ENCODE data around the gene EEFSEC. TPM values are rescaled to one million over a fixed set of nuclear protein-coding genes. Genes with fewer than 3 reads are reported as not detected.

Gene EEFSEC
- total RNA-seq, 2 donors from 2014 or later, result 10.5 to 12.8 TPM

DNA sequence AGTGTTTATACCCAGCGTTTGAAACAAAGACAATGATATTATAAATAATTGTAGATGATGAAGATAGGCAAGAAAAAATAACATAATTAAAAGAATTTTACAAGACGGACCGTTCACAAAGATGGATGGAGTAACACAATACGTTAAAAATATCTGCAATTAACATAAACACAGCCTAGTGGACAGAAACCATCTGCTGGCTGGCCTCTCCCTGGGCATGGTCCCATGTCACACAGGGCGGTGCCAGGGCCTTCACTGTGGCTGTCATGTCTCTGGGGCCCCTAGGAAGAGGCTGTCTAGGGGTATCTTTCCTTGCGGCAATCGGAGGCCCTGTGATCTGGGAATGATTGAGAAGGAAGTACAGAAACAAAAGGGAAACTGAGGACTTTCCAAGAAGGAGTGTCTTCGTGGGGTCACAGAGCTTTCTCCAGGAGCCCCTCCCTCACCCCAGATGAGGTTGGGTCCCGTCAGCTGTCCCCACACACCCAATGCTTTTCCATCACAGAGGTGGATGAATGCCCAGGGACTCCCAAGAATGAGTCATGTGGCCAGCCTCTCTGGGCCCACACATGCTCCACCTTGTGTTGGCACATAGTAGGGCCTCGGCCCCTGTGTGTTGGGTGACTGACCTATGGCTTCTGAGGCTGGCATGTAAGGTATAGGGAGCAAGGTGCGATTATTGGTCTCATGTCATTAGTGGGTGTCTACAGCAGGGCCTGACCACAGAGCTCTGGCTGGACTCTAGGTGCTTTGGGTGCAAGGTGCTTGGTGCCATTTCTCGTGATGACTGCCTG is 226.3 kb downstream of the EEFSEC start:
- Mint-ChIP-seq H3K36me3 (ENCODE audit: low read depth) (no peaks in the 10 kb centered on the region), H3K4me1 (no peaks in the 10 kb centered on the region), H3K27ac (no peak overlapping the region), H3K4me3 (no peak overlapping the region), H3K9me3 (no peaks in the 10 kb centered on the region), H3K27me3 (no peaks in the 10 kb centered on the region)
- no peak for ATAC-seq (replicated peaks)

DNA sequence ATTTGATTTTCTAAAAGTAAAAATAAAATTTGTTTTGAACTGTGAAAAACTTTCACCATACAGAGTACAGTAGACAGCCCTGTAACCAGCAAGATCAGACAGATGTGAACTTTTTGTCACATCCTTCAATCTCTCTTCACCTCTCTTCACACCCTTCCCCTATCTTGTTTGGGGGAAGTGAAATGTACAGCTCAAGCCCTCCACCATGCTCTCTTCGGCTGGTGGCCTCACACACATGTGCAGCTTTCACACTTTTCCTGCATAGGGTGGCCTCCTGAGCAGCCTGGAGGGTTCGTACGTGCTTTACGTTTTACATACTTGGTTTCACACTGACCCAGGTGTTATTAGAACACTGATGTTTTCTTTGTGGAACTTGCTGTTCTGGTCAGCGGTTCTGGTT is 227.0 kb downstream of the EEFSEC start:
- H3K27ac Mint-ChIP-seq, result no peak overlapping the region
- H3K4me3 Mint-ChIP-seq, result no peak overlapping the region
- no peaks in the 10 kb centered on the region for H3K4me1 Mint-ChIP-seq
- H3K9me3 Mint-ChIP-seq, result no peaks in the 10 kb centered on the region
- no peaks in the 10 kb centered on the region for H3K27me3 Mint-ChIP-seq
- H3K36me3 Mint-ChIP-seq (ENCODE audit: low read depth), result no peaks in the 10 kb centered on the region
- no peak for ATAC-seq (replicated peaks)

DNA sequence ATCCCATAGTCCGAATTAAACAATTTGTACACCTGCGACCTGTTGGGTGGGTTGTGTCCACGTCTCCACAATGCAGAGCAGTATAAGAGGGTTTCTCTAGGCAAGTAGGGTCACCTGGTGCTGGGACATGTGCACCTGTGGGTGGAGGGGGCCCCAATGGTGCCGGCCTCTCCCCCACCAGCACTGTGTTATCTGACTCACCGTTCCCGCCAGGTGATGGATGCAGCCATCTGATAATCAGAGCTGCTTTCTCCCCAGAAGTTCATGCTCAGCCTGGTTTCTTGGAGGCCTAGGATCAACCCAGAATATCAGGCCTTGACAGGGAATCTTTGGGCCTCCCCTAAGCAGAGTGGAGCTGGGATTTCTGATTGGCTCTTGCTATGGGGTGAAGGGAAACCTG is 227.4 kb downstream of the EEFSEC start:
- no peak overlapping the region for H3K27ac Mint-ChIP-seq
- H3K9me3 Mint-ChIP-seq, result no peaks in the 10 kb centered on the region
- no peak overlapping the region for H3K4me3 Mint-ChIP-seq
- ATAC-seq (replicated peaks), result no peak
- H3K4me1 Mint-ChIP-seq, result no peaks in the 10 kb centered on the region
- H3K36me3 Mint-ChIP-seq (ENCODE audit: low read depth), result no peaks in the 10 kb centered on the region
- H3K27me3 Mint-ChIP-seq, result no peaks in the 10 kb centered on the region

DNA sequence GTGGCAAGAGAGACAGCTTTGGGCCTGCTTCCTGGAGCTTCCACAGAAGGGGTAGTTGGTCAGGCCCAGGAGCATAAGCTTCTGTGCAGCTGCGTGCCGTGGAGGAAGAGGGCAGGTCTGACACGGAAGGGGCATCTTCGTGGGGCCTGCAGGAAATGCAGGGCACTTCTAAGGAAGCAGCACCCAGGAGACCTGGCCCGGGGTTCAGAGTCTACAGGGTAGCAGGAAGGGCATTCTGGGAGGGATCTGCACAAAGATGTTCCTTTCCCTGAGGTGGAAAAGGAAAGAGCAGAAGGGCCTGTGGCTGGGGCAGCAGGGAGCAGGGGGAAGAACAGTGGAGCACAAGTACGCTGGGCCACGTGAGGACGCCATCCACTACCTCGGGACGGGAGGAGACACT is 228.3 kb downstream of the EEFSEC start:
- Mint-ChIP-seq H3K4me3 (no peak overlapping the region), H3K27me3 (no peaks in the 10 kb centered on the region), H3K36me3 (ENCODE audit: low read depth) (no peaks in the 10 kb centered on the region), H3K27ac (no peak overlapping the region), H3K9me3 (no peaks in the 10 kb centered on the region), H3K4me1 (no peaks in the 10 kb centered on the region)
- ATAC-seq (replicated peaks), result no peak

DNA sequence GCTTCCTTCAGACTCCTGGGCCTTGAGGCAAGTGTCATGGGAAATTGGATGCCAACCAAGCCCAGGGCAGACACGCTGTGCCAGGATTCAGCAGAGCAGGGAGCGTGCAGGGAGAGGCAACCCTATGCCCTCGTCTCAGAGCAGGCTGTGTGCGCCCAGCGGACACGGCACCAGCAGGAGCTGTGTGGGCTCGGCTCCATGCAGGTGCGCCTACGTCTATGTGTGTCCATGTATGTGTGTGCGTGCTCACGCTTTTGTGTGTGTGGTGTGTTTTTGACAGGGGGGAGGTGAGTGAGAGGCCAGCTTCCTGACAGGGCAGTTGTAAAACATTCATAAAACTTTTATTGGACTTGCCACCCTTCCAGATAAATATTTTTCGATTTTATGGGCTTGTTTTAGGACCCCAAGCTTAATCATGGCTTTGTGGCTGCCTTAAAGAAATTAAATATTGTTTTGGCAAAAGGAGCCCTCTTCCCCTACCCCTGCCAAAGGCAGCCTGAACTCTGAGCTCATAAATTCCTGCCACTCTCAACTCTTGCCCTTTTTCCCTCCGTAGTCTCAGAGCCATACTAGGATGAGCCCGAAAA is 229.0 kb downstream of the EEFSEC start:
- Mint-ChIP-seq H3K27me3 (no peaks in the 10 kb centered on the region), H3K4me1 (no peaks in the 10 kb centered on the region), H3K27ac (no peak overlapping the region), H3K9me3 (no peaks in the 10 kb centered on the region), H3K4me3 (no peak overlapping the region), H3K36me3 (ENCODE audit: low read depth) (no peaks in the 10 kb centered on the region)
- ATAC-seq (replicated peaks), result no peak

DNA sequence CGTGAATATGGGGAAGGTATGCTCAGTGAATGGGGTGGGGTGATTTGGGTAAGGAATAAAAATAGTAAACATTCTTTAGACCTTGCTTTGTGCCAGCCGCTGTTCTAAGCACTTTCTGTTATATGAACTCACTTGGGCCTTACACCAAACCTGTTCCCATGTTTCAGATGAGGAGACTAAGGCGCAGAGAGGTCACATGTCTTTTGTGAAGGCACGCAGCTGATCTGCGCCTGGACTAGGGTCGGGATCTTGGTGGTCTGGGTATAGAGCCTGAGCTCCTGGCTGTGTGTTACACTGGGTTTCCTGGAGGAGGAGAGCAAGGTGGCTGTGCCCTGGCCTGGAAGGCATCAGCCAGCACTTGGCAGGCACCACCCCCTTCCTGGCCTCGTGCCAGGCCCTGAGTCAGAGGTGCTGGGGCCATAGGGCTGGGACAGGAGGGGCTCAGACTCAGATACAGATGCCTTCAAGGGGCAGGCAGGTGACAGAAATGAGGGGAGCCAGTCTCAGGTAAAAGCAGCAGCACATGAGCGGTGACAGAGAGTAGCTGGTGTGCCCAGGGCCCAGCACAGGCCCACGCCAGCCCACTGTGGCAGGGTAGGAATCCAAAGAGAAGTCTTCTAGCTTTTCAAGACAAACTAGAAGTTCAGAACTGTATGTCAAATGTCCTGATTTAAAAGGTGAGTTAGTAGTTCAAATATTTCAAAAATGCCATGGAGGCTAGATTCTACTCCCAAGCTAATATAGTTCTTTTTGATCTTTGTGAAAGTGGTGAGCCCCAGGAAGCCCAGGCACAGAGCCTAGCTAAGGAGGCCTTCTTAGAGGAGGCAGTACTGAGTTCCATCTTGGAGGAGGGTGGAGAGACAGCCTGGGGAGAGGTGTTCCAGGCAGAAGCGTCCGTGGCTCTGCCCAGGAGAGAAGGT is 230.3 kb downstream of the EEFSEC start:
- no peaks in the 10 kb centered on the region for H3K4me1 Mint-ChIP-seq
- H3K9me3 Mint-ChIP-seq, result no peaks in the 10 kb centered on the region
- H3K36me3 Mint-ChIP-seq (ENCODE audit: low read depth), result no peaks in the 10 kb centered on the region
- peak overlapping the region; percentile 32 for H3K27ac Mint-ChIP-seq
- H3K4me3 Mint-ChIP-seq, result no peak overlapping the region
- no peaks in the 10 kb centered on the region for H3K27me3 Mint-ChIP-seq
- ATAC-seq (replicated peaks), result no peak

DNA sequence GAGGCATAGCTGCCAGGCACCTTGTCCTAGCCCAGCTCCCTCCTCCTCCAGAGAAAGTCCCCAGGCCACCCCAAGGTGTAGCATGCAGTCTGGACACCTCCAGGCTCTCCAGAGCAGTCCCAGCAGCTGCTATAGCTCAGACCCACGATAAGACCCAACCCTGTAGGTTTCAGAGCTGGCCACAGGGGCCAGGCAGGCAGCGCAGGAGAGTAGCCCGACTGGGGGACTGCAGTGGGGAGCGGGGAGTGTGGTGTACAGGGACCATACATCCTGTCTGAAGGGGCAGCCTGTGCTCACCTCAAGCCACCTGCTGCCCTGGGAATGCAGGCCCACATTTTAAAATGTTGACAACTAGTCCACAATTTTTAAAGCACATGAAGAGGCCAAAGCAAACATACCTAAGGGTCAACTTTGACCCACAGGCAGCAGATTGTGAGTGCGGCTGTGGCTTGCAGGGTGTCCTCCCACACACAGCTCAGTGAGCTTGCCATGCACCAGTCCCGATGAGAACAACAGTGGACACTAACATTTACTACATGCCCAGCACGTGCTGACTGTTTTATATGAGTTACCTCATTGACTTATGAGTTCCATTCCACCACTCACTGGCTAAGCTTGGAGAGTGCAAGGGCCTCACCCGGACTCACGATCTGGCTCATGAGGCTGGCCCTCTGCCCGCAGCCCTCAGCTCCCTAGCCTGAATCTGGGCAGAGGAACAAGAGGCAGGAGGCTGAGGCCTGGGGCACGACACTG is 232.0 kb downstream of the EEFSEC start:
- Mint-ChIP-seq H3K27ac (no peak overlapping the region), H3K4me1 (no peaks in the 10 kb centered on the region), H3K4me3 (no peak overlapping the region), H3K9me3 (no peaks in the 10 kb centered on the region), H3K36me3 (ENCODE audit: low read depth) (no peaks in the 10 kb centered on the region), H3K27me3 (no peaks in the 10 kb centered on the region)
- no peak for ATAC-seq (replicated peaks)

DNA sequence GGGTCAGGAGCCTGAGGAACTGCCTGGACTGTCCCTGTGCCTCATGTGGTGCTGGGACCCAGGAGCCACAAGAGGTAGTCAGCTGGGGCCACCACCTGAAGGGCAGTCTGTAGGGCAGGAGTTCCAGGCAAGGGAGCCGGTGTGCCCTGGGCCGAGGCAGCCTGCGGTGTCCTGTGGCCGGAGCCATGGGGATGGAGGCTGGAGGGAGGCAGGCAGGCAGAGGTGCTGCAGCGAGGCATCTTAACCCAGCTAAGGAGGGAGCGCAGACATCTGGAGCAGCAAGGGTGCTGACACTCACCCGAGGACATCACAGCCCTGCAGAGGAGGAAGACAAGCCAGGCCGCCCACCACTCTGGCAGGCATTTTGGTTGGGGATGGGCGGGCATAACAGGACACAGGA is 235.7 kb downstream of the EEFSEC start:
- Mint-ChIP-seq H3K27ac (no peak overlapping the region), H3K27me3 (no peaks in the 10 kb centered on the region), H3K4me3 (no peak overlapping the region), H3K9me3 (no peaks in the 10 kb centered on the region), H3K4me1 (no peaks in the 10 kb centered on the region), H3K36me3 (ENCODE audit: low read depth) (no peaks in the 10 kb centered on the region)
- ATAC-seq (replicated peaks), result no peak

DNA sequence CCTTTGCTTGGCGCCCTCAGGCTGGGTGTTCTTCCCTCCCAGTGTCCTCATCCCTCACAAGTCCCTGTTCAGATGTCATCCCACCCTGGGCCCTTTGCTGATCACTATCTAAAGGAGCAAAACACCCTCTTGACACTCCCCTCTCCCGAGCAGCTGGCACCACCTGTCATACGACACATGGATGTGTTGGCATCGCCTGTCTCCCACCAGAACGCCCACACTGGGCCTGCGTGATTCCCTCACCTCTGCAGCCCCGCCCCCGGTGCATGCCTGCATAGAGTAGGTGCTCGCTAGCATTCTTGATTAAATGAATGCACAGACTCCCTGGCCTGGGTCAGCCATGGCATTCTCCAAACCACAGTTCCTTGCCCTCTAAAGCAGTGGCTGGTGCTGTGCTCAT is 237.6 kb downstream of the EEFSEC start:
- Mint-ChIP-seq H3K36me3 (ENCODE audit: low read depth) (no peaks in the 10 kb centered on the region), H3K9me3 (no peaks in the 10 kb centered on the region)
- ATAC-seq (replicated peaks), result no peak

DNA sequence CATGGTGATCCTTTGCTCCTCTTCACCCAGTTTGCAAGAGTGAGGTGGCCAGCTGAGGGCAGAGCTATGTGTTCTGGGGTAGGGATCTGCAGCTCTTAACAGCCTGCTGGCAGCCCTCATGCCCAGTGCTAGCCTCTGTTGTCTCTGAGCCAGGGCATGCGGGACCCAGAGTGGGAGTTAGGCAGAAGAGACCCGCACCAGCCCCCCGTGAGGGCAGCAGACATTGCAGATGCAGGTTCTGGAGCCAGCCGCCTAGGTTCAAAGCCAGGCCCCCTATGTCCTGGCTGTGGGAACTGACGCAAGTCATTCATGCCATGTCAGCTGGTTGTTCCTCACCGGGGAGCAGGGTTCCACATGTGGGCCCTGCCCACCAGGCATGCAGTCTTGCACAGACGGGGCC is 238.7 kb downstream of the EEFSEC start:
- Mint-ChIP-seq H3K27me3 (no peaks in the 10 kb centered on the region), H3K27ac (no peak overlapping the region), H3K36me3 (ENCODE audit: low read depth) (no peaks in the 10 kb centered on the region), H3K9me3 (no peaks in the 10 kb centered on the region), H3K4me3 (no peak overlapping the region), H3K4me1 (no peaks in the 10 kb centered on the region)
- ATAC-seq (replicated peaks), result no peak

More for the DNA sequence above, 237.6 kb downstream of the EEFSEC start:
- no peak overlapping the region for H3K4me3 Mint-ChIP-seq
- H3K27ac Mint-ChIP-seq, result no peak overlapping the region
- no peaks in the 10 kb centered on the region for H3K4me1 Mint-ChIP-seq
- no peaks in the 10 kb centered on the region for H3K27me3 Mint-ChIP-seq

DNA sequence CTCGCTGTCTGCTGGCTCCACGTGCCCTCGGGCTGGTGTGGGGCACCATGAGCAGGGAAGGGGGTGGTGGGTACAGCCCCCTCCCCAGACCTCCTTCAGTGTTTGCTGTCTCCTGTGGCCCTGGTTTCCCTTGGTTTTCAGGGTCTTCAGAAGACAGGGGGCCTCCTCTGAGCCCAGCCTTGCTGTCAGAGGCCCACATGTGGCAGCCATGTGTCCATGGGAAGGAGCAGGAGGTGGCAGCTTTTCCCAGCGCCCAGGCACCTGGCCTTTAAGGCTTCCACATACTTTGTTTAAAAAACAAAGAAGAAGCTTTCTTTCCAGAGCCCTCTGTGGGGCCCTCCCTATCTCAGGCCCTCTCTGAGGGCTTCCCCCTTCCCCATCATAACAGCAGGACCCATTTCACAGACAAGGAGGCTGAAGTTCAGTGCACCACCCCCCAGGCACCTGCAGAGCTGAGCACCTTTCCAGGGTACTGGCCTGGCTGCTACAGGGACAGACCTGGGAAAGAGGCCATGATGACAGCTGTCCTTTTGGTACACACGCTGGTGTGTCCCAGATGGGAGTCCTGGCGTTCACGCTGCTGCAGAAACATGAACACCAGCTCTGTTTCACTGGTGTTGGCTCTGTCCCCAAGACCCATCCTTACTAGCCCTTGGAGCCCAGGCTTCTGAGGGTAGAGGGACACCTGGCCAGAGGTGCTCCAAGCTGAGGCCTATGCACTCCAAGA is 239.7 kb downstream of the EEFSEC start:
- H3K36me3 Mint-ChIP-seq (ENCODE audit: low read depth), result no peaks in the 10 kb centered on the region
- H3K27ac Mint-ChIP-seq, result no peak overlapping the region
- no peaks in the 10 kb centered on the region for H3K9me3 Mint-ChIP-seq
- H3K27me3 Mint-ChIP-seq, result no peaks in the 10 kb centered on the region
- ATAC-seq (replicated peaks), result no peak
- no peaks in the 10 kb centered on the region for H3K4me1 Mint-ChIP-seq
- no peak overlapping the region for H3K4me3 Mint-ChIP-seq

DNA sequence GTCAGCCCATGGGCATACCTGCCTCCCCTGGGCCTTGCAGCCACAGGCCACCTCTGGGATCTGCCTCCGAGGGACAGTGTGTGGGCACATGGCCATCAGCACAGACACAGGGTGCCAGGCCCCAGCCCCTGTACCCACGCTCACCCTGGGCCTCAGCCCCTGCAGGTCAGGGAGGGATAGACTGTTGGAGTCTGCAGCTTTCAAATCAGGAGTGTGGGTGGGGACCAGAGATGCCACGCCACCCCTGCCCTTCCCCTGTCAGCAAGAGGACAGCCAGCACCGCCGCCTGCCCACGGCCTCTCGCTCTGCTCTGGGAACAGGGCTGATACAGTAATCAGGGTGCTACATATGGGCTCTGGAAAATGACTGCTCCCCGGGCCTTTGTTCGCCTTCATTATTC is 240.8 kb downstream of the EEFSEC start:
- no peaks in the 10 kb centered on the region for H3K9me3 Mint-ChIP-seq
- H3K27ac Mint-ChIP-seq, result no peak overlapping the region
- no peak overlapping the region for H3K4me3 Mint-ChIP-seq
- H3K36me3 Mint-ChIP-seq (ENCODE audit: low read depth), result no peaks in the 10 kb centered on the region
- no peak for ATAC-seq (replicated peaks)
- no peaks in the 10 kb centered on the region for H3K4me1 Mint-ChIP-seq
- H3K27me3 Mint-ChIP-seq, result no peaks in the 10 kb centered on the region

DNA sequence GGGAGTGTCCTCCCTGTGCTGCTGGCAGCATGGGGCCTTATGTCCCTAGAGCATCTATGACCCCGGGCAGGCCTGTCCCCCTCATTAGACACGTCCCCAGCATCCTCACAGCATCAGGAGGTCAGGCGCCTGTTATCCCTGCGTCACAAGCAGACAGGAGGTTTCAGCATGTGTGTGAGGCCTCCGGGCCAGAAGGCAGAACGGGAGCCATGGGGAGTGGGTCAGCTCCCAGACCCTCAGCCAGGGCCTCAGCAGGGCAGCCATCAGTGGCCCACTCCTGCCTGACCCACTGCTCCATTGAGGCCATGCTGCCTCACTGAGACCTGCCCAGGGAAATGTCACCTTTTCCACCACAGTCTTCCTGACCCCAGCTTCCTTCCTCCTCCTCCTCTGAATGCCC is 241.8 kb downstream of the EEFSEC start:
- no peaks in the 10 kb centered on the region for H3K9me3 Mint-ChIP-seq
- no peaks in the 10 kb centered on the region for H3K27me3 Mint-ChIP-seq
- no peaks in the 10 kb centered on the region for H3K36me3 Mint-ChIP-seq (ENCODE audit: low read depth)
- no peak overlapping the region for H3K4me3 Mint-ChIP-seq
- no peaks in the 10 kb centered on the region for H3K4me1 Mint-ChIP-seq
- no peak for ATAC-seq (replicated peaks)
- no peak overlapping the region for H3K27ac Mint-ChIP-seq

All from activated T-helper 17 cell treated with anti-CD3 and anti-CD28 coated beads, Interleukin-2, amount 50 U/mL, for 72 hours (primary cell).